Calu3 (cell line): ENCODE measurements around the gene GRM7. TPM values are rescaled to one million over a fixed set of nuclear protein-coding genes. Genes with fewer than 3 reads are reported as not detected.
A peak's percentile ranks its signal among the peaks of the same experiment; 100 is the strongest.

Source experiments
- BruUV-seq: library from RNA; stranded (reverse); fragments of 400-500 nt; replicated peaks from 2 replicates; lab custom pipeline; 2021; lab: Mats Ljungman, UMichigan
- CTCF ChIA-PET: fragments of 300-600 bp; sonication (Branson Sonifier 250); formaldehyde crosslinking; loops from one replicate; lab custom pipeline; 2022; ENCODE audit warnings: antibody characterized with exemption; lab: Charles Lee
- DNase-seq: peaks from one replicate; pipeline ENCODE4 v3.0.0; 2022
- H3K27ac Mint-ChIP-seq: one replicate; pipeline ENCODE4 v1.8.0; 2022; ENCODE audit warnings: mixed read lengths; ENCODE audit not compliant: unreplicated experiment
- H3K27me3 Mint-ChIP-seq: one replicate; pipeline ENCODE4 v1.8.0; 2022; ENCODE audit warnings: mixed read lengths; ENCODE audit not compliant: unreplicated experiment
- H3K36me3 Mint-ChIP-seq: one replicate; pipeline ENCODE4 v1.8.0; 2022; ENCODE audit warnings: mild to moderate bottlenecking, moderate library complexity, mixed read lengths; ENCODE audit not compliant: insufficient read depth, unreplicated experiment
- H3K4me1 Mint-ChIP-seq: one replicate; pipeline ENCODE4 v1.8.0; 2022; ENCODE audit warnings: mild to moderate bottlenecking, low read depth, mixed read lengths; ENCODE audit not compliant: unreplicated experiment
- H3K4me3 Mint-ChIP-seq: one replicate; pipeline ENCODE4 v1.8.0; 2022; ENCODE audit warnings: mild to moderate bottlenecking, low read depth, moderate library complexity, mixed read lengths; ENCODE audit not compliant: unreplicated experiment
- H3K9me3 Mint-ChIP-seq: one replicate; pipeline ENCODE4 v1.8.0; 2022; ENCODE audit warnings: low read depth, mixed read lengths; ENCODE audit not compliant: unreplicated experiment
- CTCF ChIP-seq: fragments of 200-600 bp; IDR thresholded peaks from one replicate; pipeline ENCODE4 v1.8.0; 2022; ENCODE audit warnings: antibody characterized with exemption; ENCODE audit not compliant: unreplicated experiment
- intact Hi-C: fragments of 100-400 bp; cut with micrococcal nuclease; formaldehyde crosslinking; loops from one replicate; pipeline ENCODE4 v1.10.0; 2022; ENCODE audit not compliant: unreplicated experiment
- total RNA-seq: library from RNA; stranded (reverse); gene quantifications from 2 replicates; pipeline ENCODE4 v1.2.3, GENCODE V29; 2022

GRM7 gene
- total RNA-seq, 1 experiment from 2014 or later = not detected

- no peak for TF ChIP-seq CTCF
- H3K4me1 Mint-ChIP-seq = peaks cover 8% of the 10 kb centered on the region
- H3K4me3 Mint-ChIP-seq = no peak overlapping the region
- H3K9me3 Mint-ChIP-seq = peaks cover 4% of the 10 kb centered on the region
- DNase-seq = no peak
- H3K27me3 Mint-ChIP-seq = no peaks in the 10 kb centered on the region
- peaks cover 4% of the 10 kb centered on the region for H3K36me3 Mint-ChIP-seq
- BruUV-seq = no TSS peak
- CTCF ChIA-PET = no interaction called here
- H3K27ac Mint-ChIP-seq = no peak overlapping the region
- intact Hi-C loops = no loop called here
Observed at GRCh38 chr3:7709376-7710082, 848.6 kb downstream of the GRM7 start.

- no TSS peak for BruUV-seq
Observed at GRCh38 chr3:7710284-7710683, 849.4 kb downstream of the GRM7 start.

GRCh38 chr3:7713724-7714123 is 852.8 kb downstream of the GRM7 start:
- CTCF ChIA-PET = interaction anchor here (0.6 to 0.7 kb wide), 2 partner anchors 31 to 291 kb away, joined by 5 to 6 read pairs; no protein-coding TSS in a partner anchor
- H3K27me3 Mint-ChIP-seq = no peaks in the 10 kb centered on the region
- intact Hi-C loops = no loop called here
- H3K36me3 Mint-ChIP-seq = peaks cover 4% of the 10 kb centered on the region
- H3K4me1 Mint-ChIP-seq = no peaks in the 10 kb centered on the region
- no peak for DNase-seq
- no peak overlapping the region for H3K27ac Mint-ChIP-seq
- no peak for TF ChIP-seq CTCF
- no peaks in the 10 kb centered on the region for H3K9me3 Mint-ChIP-seq
- no TSS peak for BruUV-seq
- H3K4me3 Mint-ChIP-seq = no peak overlapping the region

More at GRCh38 chr3:7710284-7710683, 849.4 kb downstream of the GRM7 start:
- Mint-ChIP-seq H3K27me3 (no peaks in the 10 kb centered on the region), H3K4me1 (peaks cover 5% of the 10 kb centered on the region), H3K27ac (no peak overlapping the region), H3K36me3 (peaks cover 4% of the 10 kb centered on the region), H3K9me3 (peaks cover 4% of the 10 kb centered on the region), H3K4me3 (no peak overlapping the region)
- CTCF ChIA-PET = no interaction called here
- no peak for TF ChIP-seq CTCF
- peak; percentile 2 for DNase-seq
- intact Hi-C loops = no loop called here

DNA sequence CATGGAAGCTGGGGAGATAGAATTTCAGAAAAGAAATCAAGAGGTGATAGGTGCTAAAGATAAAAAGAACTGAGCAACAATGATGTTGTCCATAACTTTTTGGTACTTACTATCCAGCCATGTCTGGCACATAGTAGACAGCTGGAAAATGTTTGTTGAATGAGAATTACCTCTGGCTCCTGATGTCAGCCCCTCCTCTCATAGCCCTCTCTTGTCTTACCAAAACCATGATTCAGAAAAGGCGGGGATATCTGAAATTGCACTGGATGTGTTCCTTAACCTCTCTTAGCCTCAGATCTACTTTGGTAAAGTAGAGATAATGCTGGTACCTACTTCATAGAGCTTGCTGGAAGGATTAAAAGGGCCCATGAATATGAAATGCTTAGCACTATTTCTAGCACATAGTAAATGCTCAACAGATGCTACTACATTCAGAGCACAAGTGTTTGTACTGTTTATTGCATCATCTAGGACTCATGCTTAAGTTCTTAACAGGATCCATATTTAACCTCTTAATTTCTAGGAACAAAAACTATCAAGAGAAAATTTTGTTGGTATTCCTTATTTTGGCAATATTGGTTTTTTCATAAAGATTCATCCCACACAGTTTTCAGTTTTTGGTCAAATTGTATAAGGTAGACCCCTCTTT is 859.9 kb downstream of the GRM7 start:
- Mint-ChIP-seq H3K27me3 (no peaks in the 10 kb centered on the region), H3K4me1 (no peaks in the 10 kb centered on the region), H3K36me3 (no peaks in the 10 kb centered on the region), H3K9me3 (peaks cover 2% of the 10 kb centered on the region), H3K27ac (no peak overlapping the region), H3K4me3 (no peak overlapping the region)
- BruUV-seq = no TSS peak
- DNase-seq = no peak
- TF ChIP-seq CTCF = no peak
- intact Hi-C loops = no loop called here
- CTCF ChIA-PET = no interaction called here
